HEK293T (cell line): ENCODE measurements around the gene KCNQ5.
"Not testable (repeated sequence)": the region's sequence is repeated elsewhere in the genome, so short reads cannot be mapped to it uniquely, and the experiment has no call there.

Experiments
- CTCF ChIA-PET: fragments of 350-600 bp; formaldehyde crosslinking; extraction: SDS; loops from one replicate; lab custom pipeline; 2021; ENCODE audit warnings: antibody characterized with exemption, inconsistent platforms; lab: Yijun Ruan, JAX
- POLR2A ChIA-PET: fragments of 350-600 bp; formaldehyde crosslinking; extraction: SDS; loops from one replicate; lab custom pipeline; 2020; ENCODE audit warnings: antibody characterized with exemption, inconsistent platforms; lab: Yijun Ruan, JAX
- DNase-seq: peaks from one replicate; pipeline ENCODE4 v3.0.0; 2012; ENCODE audit warnings: mixed read lengths; ENCODE audit errors: extremely low spot score
- ARNT ChIP-seq: fragments of 450-650 bp; IDR thresholded peaks from 2 replicates; pipeline ENCODE4 v1.6.1; 2017; ENCODE audit warnings: mild to moderate bottlenecking
- BHLHE40 ChIP-seq: fragments of 450-650 bp; IDR thresholded peaks from 2 replicates; pipeline ENCODE4 v1.6.1; 2016; ENCODE audit warnings: mild to moderate bottlenecking, moderate library complexity, borderline replicate concordance
- CTBP1 ChIP-seq: fragments of 450-650 bp; IDR thresholded peaks from 2 replicates; pipeline ENCODE4 v1.6.1; 2016; ENCODE audit warnings: borderline replicate concordance
- ELF4 ChIP-seq: fragments of 450-650 bp; IDR thresholded peaks from 2 replicates; pipeline ENCODE4 v1.6.1; 2017; ENCODE audit warnings: antibody characterized with exemption
- FOXA1 ChIP-seq: fragments of 450-650 bp; IDR thresholded peaks from 2 replicates; pipeline ENCODE4 v1.6.1; 2016; ENCODE audit warnings: mild to moderate bottlenecking
- FOXK2 ChIP-seq: fragments of 450-650 bp; IDR thresholded peaks from 2 replicates; pipeline ENCODE4 v1.6.1; 2016; ENCODE audit warnings: mild to moderate bottlenecking
- FOXM1 ChIP-seq: fragments of 450-650 bp; IDR thresholded peaks from 2 replicates; pipeline ENCODE4 v1.6.1; 2017; ENCODE audit warnings: mild to moderate bottlenecking, borderline replicate concordance
- HDGF ChIP-seq: fragments of 450-650 bp; IDR thresholded peaks from 2 replicates; pipeline ENCODE4 v1.6.1; 2017; ENCODE audit warnings: antibody characterized with exemption, borderline replicate concordance
- L3MBTL2 ChIP-seq: fragments of 450-650 bp; conservative IDR thresholded peaks from 2 replicates; pipeline ENCODE4 v1.6.1; 2016; ENCODE audit warnings: mild to moderate bottlenecking
- LEF1 ChIP-seq: fragments of 450-650 bp; IDR thresholded peaks from 2 replicates; pipeline ENCODE4 v1.6.1; 2017; ENCODE audit warnings: mild to moderate bottlenecking, borderline replicate concordance
- NFRKB ChIP-seq: fragments of 450-650 bp; IDR thresholded peaks from 2 replicates; pipeline ENCODE4 v1.6.1; 2016; ENCODE audit warnings: mild to moderate bottlenecking, moderate library complexity
- PKNOX1 ChIP-seq: fragments of 450-650 bp; IDR thresholded peaks from 2 replicates; pipeline ENCODE4 v1.6.1; 2016
- SP1 ChIP-seq: fragments of 450-650 bp; IDR thresholded peaks from 2 replicates; pipeline ENCODE4 v1.6.1; 2017
- SUZ12 ChIP-seq: fragments of 450-650 bp; IDR thresholded peaks from 2 replicates; pipeline ENCODE4 v1.6.1; 2016; ENCODE audit warnings: mild to moderate bottlenecking
- TARDBP ChIP-seq: fragments of 450-650 bp; IDR thresholded peaks from 2 replicates; pipeline ENCODE4 v1.6.1; 2016
- ZNF384 ChIP-seq: fragments of 450-650 bp; IDR thresholded peaks from 2 replicates; pipeline ENCODE4 v1.6.1; 2016

The KCNQ5 gene

GRCh38 chr6:73216859-73217258 lies 595.0 kb downstream of the KCNQ5 start:
- CTCF ChIA-PET = no interaction called here
- DNase-seq = no peak
- POLR2A ChIA-PET = no interaction called here

GRCh38 chr6:73225396-73225795 lies 603.5 kb downstream of the KCNQ5 start, which contains the start of gene KHDC1L:
TSS of gene KHDC1L (minus strand) at chr6:73225496. CDS start at chr6:73225408, 88 bp downstream.
- POLR2A ChIA-PET = no interaction called here
- no peak for TF ChIP-seq FOXM1
- DNase-seq = no peak
- CTCF ChIA-PET = no interaction called here

More at GRCh38 chr6:73216859-73217258, 595.0 kb downstream of the KCNQ5 start:
- no peak for TF ChIP-seq NFRKB
- TF ChIP-seq TARDBP = no peak
- no peak for TF ChIP-seq PKNOX1
- TF ChIP-seq ZNF384 = no peak
- no peak for TF ChIP-seq BHLHE40
- no peak for TF ChIP-seq FOXK2
- no peak for TF ChIP-seq HDGF
- no peak for TF ChIP-seq LEF1
- no peak for TF ChIP-seq SUZ12
- no peak for TF ChIP-seq ARNT

GRCh38 chr6:73227606-73228255 lies 605.9 kb downstream of the KCNQ5 start:
- ChIA-PET POLR2A (no interaction called here), CTCF (no interaction called here)
- no peak for DNase-seq
- no peak for TF ChIP-seq NFRKB
- TF ChIP-seq PKNOX1 = no peak
- no peak for TF ChIP-seq FOXA1
- TF ChIP-seq FOXM1 = no peak
- TF ChIP-seq ZNF384 = no peak
- no peak for TF ChIP-seq FOXK2

- ChIA-PET POLR2A (no interaction called here), CTCF (no interaction called here)
- no peak for TF ChIP-seq LEF1
- TF ChIP-seq ZNF384 = no peak
- no peak for TF ChIP-seq PKNOX1
- no peak for TF ChIP-seq HDGF
- TF ChIP-seq NFRKB = no peak
- TF ChIP-seq L3MBTL2 = no peak
- no peak for TF ChIP-seq FOXA1
- TF ChIP-seq TARDBP = no peak
- no peak for TF ChIP-seq ELF4
- no peak for TF ChIP-seq CTBP1
- TF ChIP-seq ARNT = no peak
- TF ChIP-seq BHLHE40 = no peak
- no peak for TF ChIP-seq SP1
- TF ChIP-seq FOXK2 = no peak
- no peak for TF ChIP-seq SUZ12
- no peak for DNase-seq
Measured at GRCh38 chr6:73231986-73232391, 610.1 kb downstream of the KCNQ5 start.

GRCh38 chr6:73233048-73233447 lies 611.2 kb downstream of the KCNQ5 start:
- DNase-seq = no peak
- CTCF ChIA-PET = interaction anchor here (0.6 to 0.7 kb wide), 3 partner anchors 20 to 420 kb away, joined by 3 to 7 read pairs (median 3); no protein-coding TSS in a partner anchor
- TF ChIP-seq SP1 (no peak), HDGF (no peak), CTBP1 (no peak), FOXA1 (no peak), ZNF384 (no peak), LEF1 (no peak), BHLHE40 (no peak), TARDBP (no peak), PKNOX1 (no peak), FOXM1 (no peak)
- POLR2A ChIA-PET = no interaction called here

- DNase-seq, POLR2A ChIA-PET, CTCF ChIA-PET: not testable (repeated sequence)
Measured at GRCh38 chr6:73233971-73234370, 612.1 kb downstream of the KCNQ5 start.

- DNase-seq = no peak
- no peak for TF ChIP-seq ARNT
- no peak for TF ChIP-seq L3MBTL2
- TF ChIP-seq HDGF = no peak
- no peak for TF ChIP-seq FOXA1
- no peak for TF ChIP-seq NFRKB
- TF ChIP-seq BHLHE40 = no peak
- TF ChIP-seq TARDBP = no peak
- no peak for TF ChIP-seq CTBP1
- no peak for TF ChIP-seq LEF1
- TF ChIP-seq SUZ12 = no peak
- TF ChIP-seq PKNOX1 = no peak
- TF ChIP-seq ELF4 = no peak
- TF ChIP-seq FOXM1 = no peak
- no peak for TF ChIP-seq ZNF384
- no peak for TF ChIP-seq FOXK2
- no peak for TF ChIP-seq SP1
- ChIA-PET POLR2A (no interaction called here), CTCF (no interaction called here)
Measured at GRCh38 chr6:73234733-73235132, 612.9 kb downstream of the KCNQ5 start.
